ENCODE measurements around the gene DDN. TPM values are rescaled to one million over a fixed set of nuclear protein-coding genes. Genes with fewer than 3 reads are reported as not detected.

Gene DDN
- total RNA-seq, 1 experiment from 2014 or later = 0.17 TPM

- no peaks in the 10 kb centered on the region; the same call in 1 of the 2 replicates for H4K20me1 ChIP-seq (ENCODE audit: insufficient read depth)
- H3F3A ChIP-seq (ENCODE audit: insufficient read depth, low read depth) = peaks cover 14% of the 10 kb centered on the region; the same call in 1 of the 2 replicates
- H3K9me2 ChIP-seq (ENCODE audit: insufficient read depth) = no peaks in the 10 kb centered on the region
- BruUV-seq (replicated peaks) = no TSS peak
- no peaks in the 10 kb centered on the region for H3K79me2 ChIP-seq (ENCODE audit: low read depth)
- no peak overlapping the region for H3K27ac ChIP-seq
- CTCF ChIA-PET = no interaction called here
- no peak for DNase-seq
- TF ChIP-seq CTCF (conservative IDR thresholded peaks at IDR 0.05) (no peak), EZH2 (IDR thresholded peaks at IDR 0.05; ENCODE audit: low read depth) (no peak)
- 0 out of 2 replicates have a peak, but pooled peaks cover 9% of the 10 kb centered on the region for H3K36me3 ChIP-seq (ENCODE audit: low read depth)
- H2AFZ ChIP-seq = no peak overlapping the region
- no peaks in the 10 kb centered on the region for H3K9me3 ChIP-seq (ENCODE audit: insufficient read depth, low read depth)
- intact Hi-C loops (cut with micrococcal nuclease; ENCODE audit: unreplicated experiment) = no loop called here
- POLR2A ChIA-PET (ENCODE audit: unreplicated experiment) = no interaction called here
- no peaks in the 10 kb centered on the region for H3K4me1 ChIP-seq (replicated peaks; ENCODE audit: insufficient read depth)
- no peaks in the 10 kb centered on the region for H3K27me3 ChIP-seq (ENCODE audit: insufficient read depth, low read depth)
- no peak overlapping the region for H3K4me3 ChIP-seq
- no peak overlapping the region for H3K4me2 ChIP-seq
Observed at GRCh38 chr12:49026101-49026500, 26.9 kb upstream of the DDN start.

GRCh38 chr12:49025463-49025862 is 26.3 kb upstream of the DDN start:
- H3K36me3 ChIP-seq (ENCODE audit: low read depth) = 0 out of 2 replicates have a peak, but pooled peaks cover 9% of the 10 kb centered on the region
- no peak for TF ChIP-seq CTCF (conservative IDR thresholded peaks at IDR 0.05)
- TF ChIP-seq EZH2 (IDR thresholded peaks at IDR 0.05; ENCODE audit: low read depth) = no peak
- no peak for DNase-seq
- H2AFZ ChIP-seq = no peak overlapping the region
- H3K4me1 ChIP-seq (replicated peaks; ENCODE audit: insufficient read depth) = no peaks in the 10 kb centered on the region
- peaks cover 14% of the 10 kb centered on the region; the same call in 1 of the 2 replicates for H3F3A ChIP-seq (ENCODE audit: insufficient read depth, low read depth)
- H4K20me1 ChIP-seq (ENCODE audit: insufficient read depth) = no peaks in the 10 kb centered on the region; the same call in 1 of the 2 replicates
- ChIA-PET POLR2A (ENCODE audit: unreplicated experiment) (interaction anchor here (0.6 kb wide), 1 partner anchor 14 kb away, joined by 3 read pairs; no protein-coding TSS in a partner anchor), CTCF (no interaction called here)
- H3K4me3 ChIP-seq = no peak overlapping the region
- H3K27ac ChIP-seq = no peak overlapping the region
- H3K9me3 ChIP-seq (ENCODE audit: insufficient read depth, low read depth) = no peaks in the 10 kb centered on the region
- H3K27me3 ChIP-seq (ENCODE audit: insufficient read depth, low read depth) = no peaks in the 10 kb centered on the region
- H3K4me2 ChIP-seq = no peak overlapping the region
- no peaks in the 10 kb centered on the region for H3K9me2 ChIP-seq (ENCODE audit: insufficient read depth)
- no peaks in the 10 kb centered on the region for H3K79me2 ChIP-seq (ENCODE audit: low read depth)
- intact Hi-C loops (cut with micrococcal nuclease; ENCODE audit: unreplicated experiment) = no loop called here
- BruUV-seq (replicated peaks) = no TSS peak

GRCh38 chr12:49024543-49024942 is 25.4 kb upstream of the DDN start:
- ChIA-PET POLR2A (ENCODE audit: unreplicated experiment) (no interaction called here), CTCF (no interaction called here)
- intact Hi-C loops (cut with micrococcal nuclease; ENCODE audit: unreplicated experiment) = no loop called here
- no TSS peak for BruUV-seq (replicated peaks)
- Histone ChIP-seq H3K27me3 (ENCODE audit: insufficient read depth, low read depth) (no peaks in the 10 kb centered on the region), H3K79me2 (ENCODE audit: low read depth) (no peaks in the 10 kb centered on the region), H3K4me1 (replicated peaks; ENCODE audit: insufficient read depth) (peaks cover 2% of the 10 kb centered on the region; the same call in 1 of the 2 replicates), H3F3A (ENCODE audit: insufficient read depth, low read depth) (peaks cover 19% of the 10 kb centered on the region; the same call in 1 of the 2 replicates), H3K9me3 (ENCODE audit: insufficient read depth, low read depth) (no peaks in the 10 kb centered on the region), H3K27ac (no peak overlapping the region), H3K9me2 (ENCODE audit: insufficient read depth) (no peaks in the 10 kb centered on the region), H3K4me2 (no peak overlapping the region), H4K20me1 (ENCODE audit: insufficient read depth) (no peaks in the 10 kb centered on the region; the same call in 1 of the 2 replicates), H2AFZ (no peak overlapping the region), H3K4me3 (no peak overlapping the region), H3K36me3 (ENCODE audit: low read depth) (0 out of 2 replicates have a peak, but pooled peaks cover 9% of the 10 kb centered on the region)
- no peak for TF ChIP-seq EZH2 (IDR thresholded peaks at IDR 0.05; ENCODE audit: low read depth)
- TF ChIP-seq CTCF (conservative IDR thresholded peaks at IDR 0.05) = no peak
- DNase-seq = no peak

Data from PC-9 (cell line).